ENCODE results near the gene TANC1. TPM values are rescaled to one million over a fixed set of nuclear protein-coding genes. Genes with fewer than 3 reads are reported as not detected.
A peak's percentile ranks its signal among the peaks of the same experiment; 100 is the strongest.

The TANC1 gene
- total RNA-seq, 6 experiments from 2014 or later = 22.4 to 27.7 (median 23.1) TPM

DNA sequence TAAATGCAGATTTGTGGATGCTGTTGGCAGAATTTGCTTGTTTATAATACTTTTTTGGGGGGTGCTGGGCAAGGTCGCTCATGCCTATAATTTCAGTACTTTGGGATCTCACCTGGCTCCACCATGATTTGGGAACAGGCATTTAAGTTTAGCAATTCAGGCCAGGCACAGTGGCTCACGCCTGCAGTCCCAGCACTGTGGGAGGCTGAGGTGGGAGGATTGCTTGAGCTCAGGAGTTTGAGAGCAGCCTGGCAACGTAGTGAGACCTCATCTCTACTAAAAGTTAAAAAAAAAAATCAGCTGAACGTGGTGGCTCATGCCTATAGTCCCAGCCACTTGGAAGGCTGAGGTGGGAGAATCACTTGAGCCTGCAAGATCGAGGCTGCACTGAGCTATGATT lies 20.7 kb downstream of the TANC1 start:
- no peak for DNase-seq
- Mint-ChIP-seq H3K27me3 (ENCODE audit: insufficient read depth) (peaks cover 2% of the 10 kb centered on the region; the same call in 1 of the 2 replicates), H3K9me3 (no peaks in the 10 kb centered on the region), H3K27ac (peak overlapping the region; percentile 82; the same call in 1 of the 2 replicates), H3K36me3 (ENCODE audit: low read depth) (peaks cover 5% of the 10 kb centered on the region; the same call in 1 of the 2 replicates), H3K4me3 (peak overlapping the region; percentile 15; the same call in 1 of the 2 replicates), H3K4me1 (ENCODE audit: low read depth) (peaks cover 64% of the 10 kb centered on the region)
- TF ChIP-seq, protein P1, sequence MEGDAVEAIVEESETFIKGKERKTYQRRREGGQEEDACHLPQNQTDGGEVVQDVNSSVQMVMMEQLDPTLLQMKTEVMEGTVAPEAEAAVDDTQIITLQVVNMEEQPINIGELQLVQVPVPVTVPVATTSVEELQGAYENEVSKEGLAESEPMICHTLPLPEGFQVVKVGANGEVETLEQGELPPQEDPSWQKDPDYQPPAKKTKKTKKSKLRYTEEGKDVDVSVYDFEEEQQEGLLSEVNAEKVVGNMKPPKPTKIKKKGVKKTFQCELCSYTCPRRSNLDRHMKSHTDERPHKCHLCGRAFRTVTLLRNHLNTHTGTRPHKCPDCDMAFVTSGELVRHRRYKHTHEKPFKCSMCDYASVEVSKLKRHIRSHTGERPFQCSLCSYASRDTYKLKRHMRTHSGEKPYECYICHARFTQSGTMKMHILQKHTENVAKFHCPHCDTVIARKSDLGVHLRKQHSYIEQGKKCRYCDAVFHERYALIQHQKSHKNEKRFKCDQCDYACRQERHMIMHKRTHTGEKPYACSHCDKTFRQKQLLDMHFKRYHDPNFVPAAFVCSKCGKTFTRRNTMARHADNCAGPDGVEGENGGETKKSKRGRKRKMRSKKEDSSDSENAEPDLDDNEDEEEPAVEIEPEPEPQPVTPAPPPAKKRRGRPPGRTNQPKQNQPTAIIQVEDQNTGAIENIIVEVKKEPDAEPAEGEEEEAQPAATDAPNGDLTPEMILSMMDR (IDR thresholded peaks at IDR 0.05) = no peak

DNA sequence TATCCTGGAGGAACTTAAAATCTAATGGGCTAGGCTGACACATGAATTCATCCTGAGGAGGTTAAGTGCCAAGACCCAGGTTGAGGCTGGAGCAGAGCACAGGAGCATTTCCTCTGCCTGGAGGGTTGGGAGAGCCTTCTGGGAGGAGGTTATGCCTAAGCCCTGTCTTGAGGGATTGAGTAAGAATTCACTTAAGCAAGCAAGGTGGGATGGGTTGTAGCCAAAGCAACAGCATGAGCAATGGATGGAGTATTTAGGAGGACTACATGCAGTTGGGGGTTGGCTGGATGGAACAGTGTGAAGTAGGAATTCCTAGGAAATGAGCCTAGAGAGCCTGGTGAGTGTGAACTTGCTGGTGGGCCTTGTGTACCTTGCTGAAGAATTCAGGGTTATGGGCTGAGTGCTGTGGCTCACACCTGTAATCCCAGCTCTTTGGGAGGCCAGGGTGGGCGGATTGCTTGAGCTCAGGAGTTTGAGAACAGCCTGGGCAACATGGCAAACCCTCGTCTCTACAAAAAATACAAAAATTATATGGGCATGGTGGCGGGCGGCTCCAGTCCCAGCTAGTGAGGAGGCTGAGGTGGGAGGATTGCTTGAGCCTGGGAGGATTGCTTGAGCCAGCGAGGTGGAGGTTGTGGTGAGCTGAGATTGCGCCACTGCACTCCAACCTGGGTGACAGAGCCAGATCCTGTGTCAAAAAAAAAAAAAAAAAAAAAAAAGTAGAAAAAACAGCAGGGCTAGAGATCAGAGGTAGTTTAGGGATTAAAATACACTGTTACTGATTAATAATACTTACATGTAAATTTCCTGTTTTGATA lies 22.2 kb downstream of the TANC1 start:
- Mint-ChIP-seq H3K9me3 (no peaks in the 10 kb centered on the region), H3K4me3 (peak overlapping the region; percentile 46), H3K27ac (peak overlapping the region; percentile 82), H3K27me3 (ENCODE audit: insufficient read depth) (peaks cover 2% of the 10 kb centered on the region; the same call in 1 of the 2 replicates), H3K36me3 (ENCODE audit: low read depth) (peaks cover 5% of the 10 kb centered on the region; the same call in 1 of the 2 replicates), H3K4me1 (ENCODE audit: low read depth) (peaks cover 78% of the 10 kb centered on the region)
- TF ChIP-seq, protein P1 (IDR thresholded peaks at IDR 0.05) = no peak
- peak; percentile 87 for DNase-seq

DNA sequence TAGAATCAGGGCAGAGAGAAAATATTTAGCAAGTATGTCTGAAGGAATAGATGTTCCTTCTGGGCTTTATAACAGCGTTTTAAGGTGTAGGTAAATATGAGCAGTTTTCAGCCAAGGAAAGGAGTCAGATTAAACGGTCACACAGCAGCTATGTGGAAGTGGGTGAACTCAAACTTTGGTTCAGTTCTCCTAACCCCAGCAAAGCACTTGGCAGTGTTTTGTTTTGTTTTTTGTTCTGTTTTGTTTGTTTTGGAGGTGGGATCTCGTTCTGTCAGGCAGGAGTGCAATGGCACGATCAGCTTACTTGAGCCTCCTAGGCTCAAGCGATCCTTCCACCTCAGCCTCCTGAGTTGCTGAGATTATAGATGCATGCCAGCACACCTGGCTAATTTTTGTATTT lies 24.6 kb downstream of the TANC1 start:
- Mint-ChIP-seq H3K4me1 (ENCODE audit: low read depth) (peaks cover 87% of the 10 kb centered on the region), H3K9me3 (no peaks in the 10 kb centered on the region), H3K27ac (peak overlapping the region; percentile 53; the same call in 1 of the 2 replicates), H3K4me3 (no peak overlapping the region; the same call in 1 of the 2 replicates), H3K27me3 (ENCODE audit: insufficient read depth) (no peaks in the 10 kb centered on the region; the same call in 1 of the 2 replicates), H3K36me3 (ENCODE audit: low read depth) (peaks cover 3% of the 10 kb centered on the region; the same call in 1 of the 2 replicates)
- no peak for DNase-seq
- TF ChIP-seq, protein P1 (IDR thresholded peaks at IDR 0.05) = no peak

DNA sequence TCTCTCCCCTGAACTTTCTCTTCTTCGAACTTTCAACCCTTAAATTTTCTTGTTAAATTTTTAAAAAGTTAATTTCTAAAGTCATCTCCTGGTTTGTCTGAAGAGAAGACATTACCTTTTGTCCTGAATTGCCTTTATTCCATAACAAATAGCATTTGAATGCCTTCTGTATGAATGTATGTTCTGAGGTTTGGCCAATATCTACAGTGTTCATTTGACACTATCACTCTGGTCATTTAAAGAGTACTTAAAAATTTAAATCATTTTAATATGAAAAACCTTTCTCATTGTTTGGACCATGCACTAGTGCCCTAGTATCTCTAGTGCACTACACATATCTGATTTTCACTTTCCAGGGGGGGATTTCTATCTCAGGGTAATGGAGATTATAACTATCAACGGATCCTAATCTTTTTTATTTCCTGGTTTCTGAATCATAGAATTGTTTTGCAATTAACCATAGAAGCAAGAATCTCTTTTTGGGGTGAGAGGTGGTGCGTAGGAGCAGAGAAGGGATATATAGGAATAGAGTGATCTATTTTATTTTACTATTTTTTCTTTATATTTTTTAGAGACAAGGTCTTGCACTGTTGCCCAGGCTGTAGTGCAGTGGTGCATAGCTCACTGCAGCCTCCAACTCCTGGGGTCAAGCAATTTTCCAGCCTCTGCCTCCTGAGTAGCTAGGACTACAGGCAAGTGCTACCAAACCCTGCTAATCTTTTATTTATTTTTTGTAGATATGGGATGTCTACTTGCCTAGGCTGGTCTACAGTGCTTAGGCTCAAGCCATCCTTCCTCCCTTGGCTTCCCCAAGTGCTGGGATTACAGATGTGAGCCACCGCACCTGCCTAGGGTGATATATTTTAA lies 25.5 kb downstream of the TANC1 start:
- peak overlapping the region; percentile 5 for H3K27ac Mint-ChIP-seq
- DNase-seq = no peak
- H3K9me3 Mint-ChIP-seq = no peaks in the 10 kb centered on the region
- TF ChIP-seq, protein P1 (IDR thresholded peaks at IDR 0.05) = no peak
- H3K36me3 Mint-ChIP-seq (ENCODE audit: low read depth) = peaks cover 3% of the 10 kb centered on the region; the same call in 1 of the 2 replicates
- H3K4me3 Mint-ChIP-seq = peak overlapping the region; percentile 6; the same call in 1 of the 2 replicates
- H3K27me3 Mint-ChIP-seq (ENCODE audit: insufficient read depth) = peaks cover 1% of the 10 kb centered on the region
- peaks cover 80% of the 10 kb centered on the region for H3K4me1 Mint-ChIP-seq (ENCODE audit: low read depth)

DNA sequence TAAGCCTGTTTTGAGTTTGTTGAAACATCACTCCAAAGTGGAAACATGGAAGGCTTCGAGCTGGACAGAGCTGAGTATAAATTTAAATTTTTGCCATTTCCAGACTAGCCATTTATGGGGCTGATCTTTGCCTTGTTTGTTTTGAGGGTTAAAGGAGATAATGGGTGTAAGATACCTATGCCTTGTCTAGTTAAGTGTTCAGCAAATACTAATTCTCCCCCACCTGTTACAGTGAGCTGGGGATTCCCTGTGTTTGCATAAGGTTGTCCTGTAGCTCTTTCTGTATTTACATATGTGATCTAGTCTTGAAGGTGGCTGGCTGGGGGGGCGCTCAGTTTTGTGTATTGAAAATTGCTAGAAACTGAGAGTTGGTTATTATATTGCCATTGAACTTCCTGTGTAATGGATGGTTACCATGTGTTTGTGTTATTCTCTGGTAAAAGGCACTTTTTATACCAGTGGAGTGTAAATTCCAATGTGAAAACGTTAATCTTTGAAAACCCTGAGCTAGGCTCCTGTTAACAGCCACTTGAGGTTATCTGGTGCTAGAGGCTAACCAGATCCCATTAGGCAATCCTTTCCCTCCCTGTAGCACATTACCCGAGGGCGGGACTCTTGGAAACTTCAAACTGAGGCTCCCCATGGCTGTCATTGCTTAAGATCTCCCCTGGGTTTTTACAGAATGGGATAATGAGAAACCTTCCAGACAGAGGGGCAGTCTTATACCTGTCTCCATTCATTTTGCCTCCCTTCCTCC lies 26.7 kb downstream of the TANC1 start:
- DNase-seq = no peak
- H3K4me1 Mint-ChIP-seq (ENCODE audit: low read depth) = peaks cover 69% of the 10 kb centered on the region
- H3K36me3 Mint-ChIP-seq (ENCODE audit: low read depth) = peaks cover 3% of the 10 kb centered on the region; the same call in 1 of the 2 replicates
- H3K27ac Mint-ChIP-seq = no peak overlapping the region; the same call in 1 of the 2 replicates
- TF ChIP-seq, protein P1 (IDR thresholded peaks at IDR 0.05) = no peak
- no peak overlapping the region for H3K4me3 Mint-ChIP-seq
- H3K27me3 Mint-ChIP-seq (ENCODE audit: insufficient read depth) = peaks cover 1% of the 10 kb centered on the region
- H3K9me3 Mint-ChIP-seq = no peaks in the 10 kb centered on the region
